Panc1 (cell line): ENCODE measurements around the gene HES1.

Source experiments
- SIN3A ChIP-seq: IDR thresholded peaks from 2 replicates; pipeline ENCODE4 v1.6.1; 2012; ENCODE audit warnings: low read depth, mild to moderate bottlenecking, low read length, moderate library complexity, borderline replicate concordance; ENCODE audit not compliant: insufficient read depth
- TCF7L2 ChIP-seq: IDR thresholded peaks from 2 replicates; pipeline ENCODE4 v1.6.1; 2011; ENCODE audit warnings: mild to moderate bottlenecking, low read depth, low read length, inconsistent platforms
- TF ChIP-seq, protein P1 (sequence below): fragments of 450-650 bp; IDR thresholded peaks from 2 replicates; pipeline ENCODE4 v1.5.1; 2017; ENCODE audit warnings: mild to moderate bottlenecking
- TF ChIP-seq, protein P2 (sequence below), 2 experiments: IDR thresholded peaks; 2 replicates each; pipeline ENCODE4 v1.6.1; 2011 to 2012; ENCODE audit warnings: low read depth in 2 of 2, control low read depth in 1 of 2, low read length in 1 of 2, mild to moderate bottlenecking in 1 of 2, moderate library complexity in 1 of 2; ENCODE audit not compliant: insufficient read depth in 1 of 2

DNA sequence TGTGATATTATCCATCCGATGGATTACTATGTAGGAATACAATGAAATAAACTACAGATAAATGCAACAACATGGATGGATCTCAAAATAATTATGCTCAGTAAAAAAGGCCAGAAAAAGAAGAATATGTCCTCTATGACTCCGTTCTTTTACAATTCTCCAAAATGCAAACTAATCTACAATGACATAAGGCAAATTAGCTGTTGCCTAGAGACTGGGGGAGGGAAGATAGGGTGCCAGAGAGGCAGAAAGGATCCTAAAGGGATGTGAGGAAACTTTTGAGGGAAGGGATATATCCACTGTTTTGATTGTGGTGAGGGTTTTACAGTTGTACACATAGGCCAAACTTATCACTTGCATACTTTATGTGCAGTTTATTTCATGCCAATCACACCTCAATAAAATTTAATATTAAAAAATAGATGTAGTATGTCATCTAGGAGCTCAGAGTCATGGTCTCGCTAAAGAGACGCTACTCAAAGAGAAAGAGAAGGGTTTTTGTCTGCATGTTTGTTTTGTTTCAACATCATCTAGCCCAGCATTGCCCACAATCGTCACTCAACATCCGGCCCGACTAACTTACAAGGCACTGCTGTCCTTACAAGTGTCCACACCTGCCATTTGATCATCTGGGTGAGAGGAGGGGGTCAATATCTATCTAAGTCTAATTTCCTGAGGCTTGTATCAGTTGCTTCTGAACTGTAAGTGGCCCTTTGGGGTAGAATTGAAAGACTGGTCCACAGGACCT lies 29.5 kb downstream of the HES1 start:
- TF ChIP-seq, protein P1, sequence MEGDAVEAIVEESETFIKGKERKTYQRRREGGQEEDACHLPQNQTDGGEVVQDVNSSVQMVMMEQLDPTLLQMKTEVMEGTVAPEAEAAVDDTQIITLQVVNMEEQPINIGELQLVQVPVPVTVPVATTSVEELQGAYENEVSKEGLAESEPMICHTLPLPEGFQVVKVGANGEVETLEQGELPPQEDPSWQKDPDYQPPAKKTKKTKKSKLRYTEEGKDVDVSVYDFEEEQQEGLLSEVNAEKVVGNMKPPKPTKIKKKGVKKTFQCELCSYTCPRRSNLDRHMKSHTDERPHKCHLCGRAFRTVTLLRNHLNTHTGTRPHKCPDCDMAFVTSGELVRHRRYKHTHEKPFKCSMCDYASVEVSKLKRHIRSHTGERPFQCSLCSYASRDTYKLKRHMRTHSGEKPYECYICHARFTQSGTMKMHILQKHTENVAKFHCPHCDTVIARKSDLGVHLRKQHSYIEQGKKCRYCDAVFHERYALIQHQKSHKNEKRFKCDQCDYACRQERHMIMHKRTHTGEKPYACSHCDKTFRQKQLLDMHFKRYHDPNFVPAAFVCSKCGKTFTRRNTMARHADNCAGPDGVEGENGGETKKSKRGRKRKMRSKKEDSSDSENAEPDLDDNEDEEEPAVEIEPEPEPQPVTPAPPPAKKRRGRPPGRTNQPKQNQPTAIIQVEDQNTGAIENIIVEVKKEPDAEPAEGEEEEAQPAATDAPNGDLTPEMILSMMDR, result no peak
- TF ChIP-seq, protein P2, sequence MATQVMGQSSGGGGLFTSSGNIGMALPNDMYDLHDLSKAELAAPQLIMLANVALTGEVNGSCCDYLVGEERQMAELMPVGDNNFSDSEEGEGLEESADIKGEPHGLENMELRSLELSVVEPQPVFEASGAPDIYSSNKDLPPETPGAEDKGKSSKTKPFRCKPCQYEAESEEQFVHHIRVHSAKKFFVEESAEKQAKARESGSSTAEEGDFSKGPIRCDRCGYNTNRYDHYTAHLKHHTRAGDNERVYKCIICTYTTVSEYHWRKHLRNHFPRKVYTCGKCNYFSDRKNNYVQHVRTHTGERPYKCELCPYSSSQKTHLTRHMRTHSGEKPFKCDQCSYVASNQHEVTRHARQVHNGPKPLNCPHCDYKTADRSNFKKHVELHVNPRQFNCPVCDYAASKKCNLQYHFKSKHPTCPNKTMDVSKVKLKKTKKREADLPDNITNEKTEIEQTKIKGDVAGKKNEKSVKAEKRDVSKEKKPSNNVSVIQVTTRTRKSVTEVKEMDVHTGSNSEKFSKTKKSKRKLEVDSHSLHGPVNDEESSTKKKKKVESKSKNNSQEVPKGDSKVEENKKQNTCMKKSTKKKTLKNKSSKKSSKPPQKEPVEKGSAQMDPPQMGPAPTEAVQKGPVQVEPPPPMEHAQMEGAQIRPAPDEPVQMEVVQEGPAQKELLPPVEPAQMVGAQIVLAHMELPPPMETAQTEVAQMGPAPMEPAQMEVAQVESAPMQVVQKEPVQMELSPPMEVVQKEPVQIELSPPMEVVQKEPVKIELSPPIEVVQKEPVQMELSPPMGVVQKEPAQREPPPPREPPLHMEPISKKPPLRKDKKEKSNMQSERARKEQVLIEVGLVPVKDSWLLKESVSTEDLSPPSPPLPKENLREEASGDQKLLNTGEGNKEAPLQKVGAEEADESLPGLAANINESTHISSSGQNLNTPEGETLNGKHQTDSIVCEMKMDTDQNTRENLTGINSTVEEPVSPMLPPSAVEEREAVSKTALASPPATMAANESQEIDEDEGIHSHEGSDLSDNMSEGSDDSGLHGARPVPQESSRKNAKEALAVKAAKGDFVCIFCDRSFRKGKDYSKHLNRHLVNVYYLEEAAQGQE (IDR thresholded peaks at IDR 0.05; ENCODE audit: insufficient read depth in 1 of 2, low read depth in 2 of 2, low read length in 1 of 2), result no peak
- no peak for TF ChIP-seq SIN3A
- TF ChIP-seq TCF7L2, result no peak
